PC-3 (cell line): ENCODE data around the gene COL16A1. TPM values are rescaled to one million over a fixed set of nuclear protein-coding genes. Genes with fewer than 3 reads are reported as not detected.

Source experiments
- ATAC-seq: fragments of 200-7000 bp; cut with Tn5 transposase; 2 replicates; pipeline ENCODE4 v1.9.1; 2020; ENCODE audit warnings: mild to moderate bottlenecking, moderate library complexity
- BruUV-seq: library from RNA; stranded (reverse); fragments of 400-500 nt; replicated peaks from 2 replicates; lab custom pipeline; 2021; lab: Mats Ljungman, UMichigan
- CTCF ChIA-PET: fragments of 300-600 bp; sonication (Branson Sonifier 250); formaldehyde crosslinking; loops from one replicate; lab custom pipeline; 2022; ENCODE audit warnings: antibody characterized with exemption; lab: Charles Lee
- POLR2A ChIA-PET: fragments of 300-600 bp; sonication (Branson Sonifier 250); formaldehyde crosslinking; loops from one replicate; lab custom pipeline; 2022; ENCODE audit warnings: antibody characterized with exemption; ENCODE audit not compliant: unreplicated experiment; lab: Charles Lee
- DNase-seq: peaks from one replicate; pipeline ENCODE4 v3.0.0-alpha.2; 2015
- H2AFZ ChIP-seq: fragments of 300-600 bp; sonication (generic); 2 replicates; pipeline ENCODE4 v1.6.0; 2016; ENCODE audit warnings: antibody characterized with exemption, low read length
- H3F3A ChIP-seq: fragments of 300-600 bp; sonication (generic); one replicate; pipeline ENCODE4 v1.6.0; 2017; ENCODE audit warnings: antibody characterized with exemption, low read length, control low read depth, mild to moderate bottlenecking; ENCODE audit not compliant: unreplicated experiment
- H3K27ac ChIP-seq: fragments of 300-600 bp; sonication (generic); 2 replicates; pipeline ENCODE4 v1.5.1; 2016; ENCODE audit warnings: mild to moderate bottlenecking, low read length
- H3K27me3 ChIP-seq: fragments of 300-600 bp; sonication (generic); 2 replicates; pipeline ENCODE4 v1.6.1; 2016; ENCODE audit warnings: low read length, mixed read lengths
- H3K36me3 ChIP-seq: fragments of 300-600 bp; sonication (generic); 2 replicates; pipeline ENCODE4 v1.6.1; 2016; ENCODE audit warnings: low read depth, mixed run types, low read length, mixed read lengths
- H3K4me1 ChIP-seq: fragments of 300-600 bp; sonication (generic); 2 replicates; pipeline ENCODE4 v1.5.1; 2016; ENCODE audit warnings: low read length; ENCODE audit not compliant: insufficient read depth
- H3K4me2 ChIP-seq: fragments of 300-600 bp; sonication (generic); 2 replicates; pipeline ENCODE4 v1.6.0; 2016; ENCODE audit warnings: low read length
- H3K4me3 ChIP-seq: fragments of 300-600 bp; sonication (generic); 2 replicates; pipeline ENCODE4 v1.5.1; 2016; ENCODE audit warnings: mild to moderate bottlenecking, low read length, mixed read lengths
- H3K79me2 ChIP-seq: fragments of 300-600 bp; sonication (generic); 2 replicates; pipeline ENCODE4 v1.6.1; 2017; ENCODE audit warnings: low read length, mixed read lengths
- H3K9ac ChIP-seq: fragments of 300-600 bp; sonication (generic); 2 replicates; pipeline ENCODE4 v1.6.0; 2016; ENCODE audit warnings: mild to moderate bottlenecking, low read length
- H3K9me2 ChIP-seq: fragments of 300-600 bp; sonication (generic); replicated peaks from 2 replicates; pipeline ENCODE4 v1.6.1; 2016; ENCODE audit warnings: mixed run types, low read length, mixed read lengths
- H3K9me3 ChIP-seq: fragments of 300-600 bp; sonication (generic); 2 replicates; pipeline ENCODE4 v1.6.1; 2016; ENCODE audit warnings: low read length, mixed read lengths
- H4K20me1 ChIP-seq: fragments of 300-600 bp; sonication (generic); 2 replicates; pipeline ENCODE4 v1.6.1; 2016; ENCODE audit warnings: low read length, mixed read lengths
- CTCF ChIP-seq: fragments of 300-600 bp; sonication (generic); conservative IDR thresholded peaks from 2 replicates; pipeline ENCODE4 v1.5.1; 2017; ENCODE audit warnings: antibody characterized with exemption, low read depth, mild to moderate bottlenecking, low read length
- EZH2 ChIP-seq: fragments of 300-600 bp; sonication (generic); IDR thresholded peaks from one replicate; pipeline ENCODE4 v1.6.1; 2017; ENCODE audit warnings: antibody characterized with exemption, mild to moderate bottlenecking, low read length; ENCODE audit not compliant: unreplicated experiment
- EZH2phosphoT487 ChIP-seq: fragments of 300-600 bp; sonication (generic); IDR thresholded peaks from 2 replicates; pipeline ENCODE4 v1.6.1; 2018; ENCODE audit warnings: mild to moderate bottlenecking, antibody characterized with exemption, low read length, borderline replicate concordance
- intact Hi-C: fragments of 100-400 bp; cut with micrococcal nuclease; formaldehyde crosslinking; loops from 2 replicates; pipeline ENCODE4 v1.9.0; 2023
- total RNA-seq: library from RNA; depleted of rRNA; stranded (reverse); fragments of >200 nt; gene quantifications from 2 replicates; pipeline ENCODE4 v1.2.3, GENCODE V29; 2014

Gene COL16A1
- total RNA-seq, 1 experiment from 2014 or later: 5.0 TPM

GRCh38 chr1:31730336-31731048, 26.7 kb upstream of the COL16A1 start:
- CTCF ChIA-PET: no interaction called here
- H3K36me3 ChIP-seq: no peaks in the 10 kb centered on the region
- H3K27ac ChIP-seq: no peak overlapping the region
- H3K9me3 ChIP-seq: no peaks in the 10 kb centered on the region
- no peaks in the 10 kb centered on the region for H3K27me3 ChIP-seq
- no peaks in the 10 kb centered on the region for H3K9me2 ChIP-seq
- H3K4me2 ChIP-seq: no peak overlapping the region
- no peaks in the 10 kb centered on the region for H3K79me2 ChIP-seq
- POLR2A ChIA-PET: no interaction called here
- DNase-seq: no peak
- H3K4me1 ChIP-seq: no peaks in the 10 kb centered on the region
- no peak overlapping the region for H3K4me3 ChIP-seq
- no peak overlapping the region for H2AFZ ChIP-seq
- TF ChIP-seq CTCF (no peak), EZH2 (no peak), EZH2phosphoT487 (no peak)
- no peak for ATAC-seq
- no TSS peak for BruUV-seq
- no peaks in the 10 kb centered on the region for H4K20me1 ChIP-seq
- no peaks in the 10 kb centered on the region for H3F3A ChIP-seq
- intact Hi-C loops: no loop called here
- H3K9ac ChIP-seq: no peak overlapping the region

GRCh38 chr1:31727849-31728248, 24.0 kb upstream of the COL16A1 start:
- Histone ChIP-seq H3K4me3 (no peak overlapping the region), H3K9me2 (no peaks in the 10 kb centered on the region), H2AFZ (no peak overlapping the region), H3F3A (no peaks in the 10 kb centered on the region), H3K4me2 (no peak overlapping the region), H3K9me3 (no peaks in the 10 kb centered on the region), H3K36me3 (no peaks in the 10 kb centered on the region), H3K4me1 (no peaks in the 10 kb centered on the region), H3K27ac (no peak overlapping the region), H4K20me1 (no peaks in the 10 kb centered on the region), H3K27me3 (no peaks in the 10 kb centered on the region), H3K79me2 (no peaks in the 10 kb centered on the region), H3K9ac (no peak overlapping the region)
- intact Hi-C loops: no loop called here
- BruUV-seq: no TSS peak
- TF ChIP-seq CTCF: no peak
- TF ChIP-seq EZH2: no peak
- no peak for TF ChIP-seq EZH2phosphoT487
- CTCF ChIA-PET: no interaction called here
- ATAC-seq (no peak), DNase-seq (no peak)
- POLR2A ChIA-PET: no interaction called here

GRCh38 chr1:31727195-31727594, 23.4 kb upstream of the COL16A1 start:
- H3K4me2 ChIP-seq: no peak overlapping the region
- no peaks in the 10 kb centered on the region for H3F3A ChIP-seq
- DNase-seq (no peak), ATAC-seq (no peak)
- no peak overlapping the region for H3K9ac ChIP-seq
- no peaks in the 10 kb centered on the region for H3K79me2 ChIP-seq
- TF ChIP-seq EZH2phosphoT487 (no peak), EZH2 (no peak), CTCF (no peak)
- H3K4me1 ChIP-seq: no peaks in the 10 kb centered on the region
- BruUV-seq: no TSS peak
- intact Hi-C loops: no loop called here
- no peak overlapping the region for H3K4me3 ChIP-seq
- no peak overlapping the region for H3K27ac ChIP-seq
- no peaks in the 10 kb centered on the region for H3K9me2 ChIP-seq
- no peaks in the 10 kb centered on the region for H3K27me3 ChIP-seq
- no peaks in the 10 kb centered on the region for H4K20me1 ChIP-seq
- H3K36me3 ChIP-seq: no peaks in the 10 kb centered on the region
- no peak overlapping the region for H2AFZ ChIP-seq
- CTCF ChIA-PET: no interaction called here
- POLR2A ChIA-PET: no interaction called here
- H3K9me3 ChIP-seq: no peaks in the 10 kb centered on the region
